HEK293T (cell line): ENCODE data around the gene ZNF583.

Experiments used
- CTCF ChIA-PET: fragments of 350-600 bp; formaldehyde crosslinking; extraction: SDS; loops from one replicate; lab custom pipeline; 2021; ENCODE audit warnings: antibody characterized with exemption, inconsistent platforms; lab: Yijun Ruan, JAX
- POLR2A ChIA-PET: fragments of 350-600 bp; formaldehyde crosslinking; extraction: SDS; loops from one replicate; lab custom pipeline; 2020; ENCODE audit warnings: antibody characterized with exemption, inconsistent platforms; lab: Yijun Ruan, JAX
- DNase-seq: peaks from one replicate; pipeline ENCODE4 v3.0.0; 2012; ENCODE audit warnings: mixed read lengths; ENCODE audit errors: extremely low spot score
- ARNT ChIP-seq: fragments of 450-650 bp; IDR thresholded peaks from 2 replicates; pipeline ENCODE4 v1.6.1; 2017; ENCODE audit warnings: mild to moderate bottlenecking
- BHLHE40 ChIP-seq: fragments of 450-650 bp; IDR thresholded peaks from 2 replicates; pipeline ENCODE4 v1.6.1; 2016; ENCODE audit warnings: mild to moderate bottlenecking, moderate library complexity, borderline replicate concordance
- CTBP1 ChIP-seq: fragments of 450-650 bp; IDR thresholded peaks from 2 replicates; pipeline ENCODE4 v1.6.1; 2016; ENCODE audit warnings: borderline replicate concordance
- ELF4 ChIP-seq: fragments of 450-650 bp; IDR thresholded peaks from 2 replicates; pipeline ENCODE4 v1.6.1; 2017; ENCODE audit warnings: antibody characterized with exemption
- FOXA1 ChIP-seq: fragments of 450-650 bp; IDR thresholded peaks from 2 replicates; pipeline ENCODE4 v1.6.1; 2016; ENCODE audit warnings: mild to moderate bottlenecking
- FOXK2 ChIP-seq: fragments of 450-650 bp; IDR thresholded peaks from 2 replicates; pipeline ENCODE4 v1.6.1; 2016; ENCODE audit warnings: mild to moderate bottlenecking
- FOXM1 ChIP-seq: fragments of 450-650 bp; IDR thresholded peaks from 2 replicates; pipeline ENCODE4 v1.6.1; 2017; ENCODE audit warnings: mild to moderate bottlenecking, borderline replicate concordance
- HDGF ChIP-seq: fragments of 450-650 bp; IDR thresholded peaks from 2 replicates; pipeline ENCODE4 v1.6.1; 2017; ENCODE audit warnings: antibody characterized with exemption, borderline replicate concordance
- L3MBTL2 ChIP-seq: fragments of 450-650 bp; conservative IDR thresholded peaks from 2 replicates; pipeline ENCODE4 v1.6.1; 2016; ENCODE audit warnings: mild to moderate bottlenecking
- LEF1 ChIP-seq: fragments of 450-650 bp; IDR thresholded peaks from 2 replicates; pipeline ENCODE4 v1.6.1; 2017; ENCODE audit warnings: mild to moderate bottlenecking, borderline replicate concordance
- NFRKB ChIP-seq: fragments of 450-650 bp; IDR thresholded peaks from 2 replicates; pipeline ENCODE4 v1.6.1; 2016; ENCODE audit warnings: mild to moderate bottlenecking, moderate library complexity
- SP1 ChIP-seq: fragments of 450-650 bp; IDR thresholded peaks from 2 replicates; pipeline ENCODE4 v1.6.1; 2017
- SUZ12 ChIP-seq: fragments of 450-650 bp; IDR thresholded peaks from 2 replicates; pipeline ENCODE4 v1.6.1; 2016; ENCODE audit warnings: mild to moderate bottlenecking
- TARDBP ChIP-seq: fragments of 450-650 bp; IDR thresholded peaks from 2 replicates; pipeline ENCODE4 v1.6.1; 2016
- ZNF384 ChIP-seq: fragments of 450-650 bp; IDR thresholded peaks from 2 replicates; pipeline ENCODE4 v1.6.1; 2016
- TF ChIP-seq, protein P1 (sequence below): fragments of 450-650 bp; IDR thresholded peaks from 2 replicates; pipeline ENCODE4 v1.6.1; 2016

ZNF583 gene

DNA sequence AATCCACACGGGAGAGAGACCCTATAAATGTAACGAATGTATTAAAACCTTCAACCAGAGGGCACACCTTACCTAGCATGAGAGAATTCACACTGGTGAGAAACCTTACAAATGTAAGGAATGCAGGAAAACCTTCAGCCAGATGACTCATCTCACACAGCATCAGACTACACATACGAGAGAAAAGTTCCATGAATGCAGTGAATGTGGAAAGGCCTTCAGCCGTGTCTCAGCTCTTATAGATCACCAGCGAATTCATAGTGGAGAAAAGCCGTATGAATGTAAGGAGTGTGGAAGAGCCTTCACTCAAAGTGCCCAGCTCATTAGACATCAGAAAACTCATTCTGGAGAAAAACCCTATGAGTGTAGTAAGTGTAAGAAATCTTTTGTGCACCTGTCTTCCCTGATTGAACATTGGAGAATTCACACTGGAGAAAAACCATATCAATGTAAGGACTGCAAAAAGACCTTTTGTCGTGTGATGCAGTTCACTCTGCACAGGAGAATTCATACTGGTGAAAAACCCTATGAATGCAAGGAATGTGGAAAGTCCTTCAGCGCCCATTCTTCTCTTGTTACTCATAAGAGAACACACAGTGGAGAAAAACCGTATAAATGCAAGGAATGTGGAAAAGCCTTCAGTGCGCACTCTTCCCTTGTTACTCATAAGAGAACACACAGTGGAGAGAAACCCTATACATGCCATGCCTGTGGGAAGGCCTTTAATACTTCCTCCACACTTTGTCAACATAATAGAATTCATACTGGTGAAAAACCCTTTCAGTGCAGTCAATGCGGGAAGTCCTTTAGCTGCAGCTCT lies 26.8 kb upstream of the ZNF583 start:
- DNase-seq, result no peak
- TF ChIP-seq NFRKB, result no peak
- no peak for TF ChIP-seq FOXM1
- TF ChIP-seq ZNF384, result no peak
- no peak for TF ChIP-seq TARDBP
- no peak for TF ChIP-seq L3MBTL2
- no peak for TF ChIP-seq SUZ12
- no peak for TF ChIP-seq ELF4
- no peak for TF ChIP-seq CTBP1
- TF ChIP-seq, protein P1, sequence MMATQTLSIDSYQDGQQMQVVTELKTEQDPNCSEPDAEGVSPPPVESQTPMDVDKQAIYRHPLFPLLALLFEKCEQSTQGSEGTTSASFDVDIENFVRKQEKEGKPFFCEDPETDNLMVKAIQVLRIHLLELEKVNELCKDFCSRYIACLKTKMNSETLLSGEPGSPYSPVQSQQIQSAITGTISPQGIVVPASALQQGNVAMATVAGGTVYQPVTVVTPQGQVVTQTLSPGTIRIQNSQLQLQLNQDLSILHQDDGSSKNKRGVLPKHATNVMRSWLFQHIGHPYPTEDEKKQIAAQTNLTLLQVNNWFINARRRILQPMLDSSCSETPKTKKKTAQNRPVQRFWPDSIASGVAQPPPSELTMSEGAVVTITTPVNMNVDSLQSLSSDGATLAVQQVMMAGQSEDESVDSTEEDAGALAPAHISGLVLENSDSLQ, result no peak
- TF ChIP-seq BHLHE40, result no peak
- no peak for TF ChIP-seq LEF1
- TF ChIP-seq ARNT, result no peak
- TF ChIP-seq FOXA1, result no peak
- TF ChIP-seq HDGF, result no peak
- no peak for TF ChIP-seq FOXK2
- TF ChIP-seq SP1, result no peak
- CTCF ChIA-PET, result no interaction called here
- POLR2A ChIA-PET, result no interaction called here

DNA sequence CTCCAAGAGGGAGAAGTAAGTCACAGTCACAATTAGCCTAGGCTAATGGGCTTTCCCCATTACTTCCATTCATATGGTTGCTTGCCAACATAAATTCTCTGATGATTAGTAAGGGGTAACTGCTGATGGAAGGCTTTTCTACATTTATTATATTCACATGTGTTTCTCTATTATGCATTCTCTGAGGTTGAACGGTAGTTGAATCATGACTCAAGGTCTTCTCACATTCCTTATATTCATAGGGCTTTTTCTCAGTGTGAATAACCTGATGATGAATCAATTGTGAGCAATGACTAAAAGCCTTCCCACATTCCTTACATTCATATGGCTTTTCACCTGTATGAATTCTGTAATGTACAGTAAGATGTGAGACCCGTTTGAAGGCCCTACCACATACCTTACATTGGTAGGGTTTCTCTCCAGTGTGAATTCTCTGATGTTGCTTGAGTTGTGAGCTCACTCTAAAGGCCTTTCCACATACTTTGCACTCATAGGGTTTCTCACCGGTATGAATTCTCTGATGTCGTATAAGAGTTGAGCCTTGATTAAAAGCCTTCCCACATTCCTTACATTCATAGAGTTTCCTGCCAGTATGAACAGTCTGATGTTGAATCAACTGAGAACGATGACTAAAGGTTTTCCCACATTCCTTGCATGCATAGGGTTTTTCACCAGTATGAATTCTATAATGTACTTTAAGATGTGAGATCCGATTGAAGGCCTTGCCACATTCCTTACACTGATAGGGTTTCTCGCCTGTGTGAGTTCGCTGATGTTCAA lies 20.1 kb upstream of the ZNF583 start:
- CTCF ChIA-PET, result interaction anchor here (0.7 kb wide), 1 partner anchor 1708 kb away, joined by 3 read pairs; no protein-coding TSS in a partner anchor

DNA sequence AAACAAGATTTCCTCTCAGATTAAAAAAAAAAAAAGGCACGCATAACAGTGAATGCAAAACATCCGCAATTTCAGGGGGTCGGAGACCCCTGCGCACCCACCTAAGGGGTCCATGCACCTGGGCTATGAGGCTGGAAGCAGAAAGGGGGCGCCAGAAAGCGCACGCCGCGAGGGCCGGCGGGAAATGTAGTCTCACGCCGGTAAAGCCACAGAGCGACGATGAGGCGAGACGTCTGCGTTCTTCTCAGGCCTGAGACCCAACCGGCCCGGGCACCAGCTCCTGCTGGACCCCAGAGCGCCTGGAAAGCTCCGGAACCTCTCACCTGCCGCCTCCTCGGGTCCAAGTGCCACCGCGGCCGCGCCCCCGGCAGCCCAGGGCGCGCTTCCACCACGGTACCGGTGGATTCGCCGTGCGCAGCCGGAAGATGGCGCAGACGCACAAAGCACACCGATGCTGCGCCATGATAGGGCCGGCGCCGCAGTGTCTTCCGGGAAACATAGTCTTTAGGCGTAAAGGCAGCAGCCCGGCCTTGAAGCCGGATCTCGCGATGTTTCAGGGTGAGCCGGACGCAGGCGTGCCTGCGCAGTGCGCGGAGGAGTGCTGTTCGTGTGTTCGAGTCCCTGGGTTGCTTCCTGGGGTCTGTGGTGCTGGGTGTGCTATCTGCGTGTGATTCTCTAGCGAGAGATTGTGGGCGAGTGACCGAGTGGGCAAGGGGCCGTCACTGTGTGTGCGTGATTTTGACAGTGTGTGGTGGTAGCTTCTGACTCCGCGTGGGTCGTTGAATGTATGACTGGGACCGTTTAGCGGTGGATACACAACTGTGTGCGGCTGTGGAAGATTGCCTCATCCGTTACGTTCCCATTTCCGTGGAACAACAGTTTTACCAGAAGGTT lies 10.8 kb upstream of the ZNF583 start, which contains the start of gene ZNF582:
Gene ZNF582 (minus strand): TSS at position 416 of the 894 bp plus-strand sequence. CDS start 1,782 bp downstream, outside the sequence.
- DNase-seq, result peak; percentile 95
- CTCF ChIA-PET, result no interaction called here
- TF ChIP-seq SP1, result peak; percentile 54; the same call in 1 of the 2 replicates
- TF ChIP-seq TARDBP, result no peak
- TF ChIP-seq L3MBTL2, result peak; percentile 90
- TF ChIP-seq, protein P1, result no peak
- peak; percentile 74 for TF ChIP-seq ELF4
- TF ChIP-seq LEF1, result no peak
- POLR2A ChIA-PET, result no interaction called here

More for the DNA sequence above, 20.1 kb upstream of the ZNF583 start:
- POLR2A ChIA-PET, result no interaction called here
- TF ChIP-seq HDGF, result no peak
- no peak for TF ChIP-seq LEF1
- no peak for DNase-seq

DNA sequence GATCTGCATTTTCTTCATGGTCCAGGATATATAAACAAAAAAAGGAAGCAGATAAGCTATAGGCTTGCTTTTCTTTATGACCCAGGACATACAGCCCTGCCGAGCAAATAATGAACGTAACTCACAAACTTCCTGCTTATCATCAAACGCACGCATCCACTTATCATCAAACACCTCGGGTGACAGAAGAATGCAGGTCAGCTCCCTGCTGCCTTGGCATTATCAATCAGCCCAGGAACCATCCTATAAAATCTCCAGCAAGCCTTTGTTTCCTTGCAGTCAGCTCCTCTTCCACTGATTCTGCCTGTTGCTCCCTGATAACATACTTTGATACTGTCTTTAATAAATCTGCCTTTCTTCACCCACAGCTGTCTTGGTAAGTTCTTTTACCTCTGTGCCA lies 5.3 kb upstream of the ZNF583 start:
- ChIA-PET CTCF (no interaction called here), POLR2A (no interaction called here)
- TF ChIP-seq HDGF (no peak), BHLHE40 (no peak), LEF1 (no peak), FOXA1 (no peak), TARDBP (no peak), SUZ12 (no peak), FOXM1 (no peak), NFRKB (no peak), ZNF384 (no peak), L3MBTL2 (no peak), FOXK2 (no peak), SP1 (no peak)
- TF ChIP-seq, protein P1, result no peak
- no peak for DNase-seq

DNA sequence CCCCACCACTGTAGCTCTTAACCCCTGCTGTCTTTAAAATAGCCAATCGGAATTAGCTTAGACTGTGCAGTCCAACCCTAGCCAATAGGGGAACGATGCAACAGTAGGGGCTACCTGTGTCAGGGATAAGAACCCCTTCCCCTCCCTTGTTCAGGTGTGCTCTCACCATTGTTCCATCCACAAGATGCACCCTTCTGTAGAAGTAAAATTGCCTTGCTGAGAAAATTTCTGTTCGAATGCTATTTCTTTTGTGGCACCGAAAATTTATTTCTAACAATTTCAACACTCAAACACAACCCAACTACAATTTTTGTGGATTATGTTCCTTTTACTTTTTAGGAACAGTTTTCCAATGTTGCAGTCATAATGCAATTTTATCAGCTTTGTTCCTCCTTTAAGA lies 3.6 kb upstream of the ZNF583 start:
- POLR2A ChIA-PET, result no interaction called here
- no peak for DNase-seq
- TF ChIP-seq LEF1 (no peak), TARDBP (no peak), ARNT (no peak), FOXA1 (no peak), FOXK2 (no peak), L3MBTL2 (no peak), SUZ12 (no peak), NFRKB (no peak), SP1 (no peak), FOXM1 (no peak), BHLHE40 (no peak), ELF4 (no peak), HDGF (no peak)
- TF ChIP-seq, protein P1, result no peak
- CTCF ChIA-PET, result no interaction called here
